HG02763 (cell line): ENCODE data around the gene ZNF33A.
"Not testable (repeated sequence)": the region's sequence is repeated elsewhere in the genome, so short reads cannot be mapped to it uniquely, and the experiment has no call there.

Source experiments
- ATAC-seq: cut with Tn5 transposase; IDR thresholded peaks from one replicate; pipeline ENCODE4 v1.9.1; 2021; ENCODE audit warnings: mild to moderate bottlenecking, moderate library complexity; ENCODE audit not compliant: unreplicated experiment

The ZNF33A gene

GRCh38 chr10:38043516-38043915, 33.0 kb downstream of the ZNF33A start:
- no peak for ATAC-seq

- ATAC-seq = no peak
Measured at GRCh38 chr10:38045129-38045528, 34.7 kb downstream of the ZNF33A start.

- ATAC-seq = no peak
Measured at GRCh38 chr10:38047666-38048065, 37.2 kb downstream of the ZNF33A start.

- ATAC-seq = no peak
Measured at GRCh38 chr10:38050212-38050611, 39.7 kb downstream of the ZNF33A start.

GRCh38 chr10:38054361-38054797, 43.9 kb downstream of the ZNF33A start:
- no peak for ATAC-seq

GRCh38 chr10:38055274-38055894, 44.9 kb downstream of the ZNF33A start:
- not testable (repeated sequence) for ATAC-seq

GRCh38 chr10:38069663-38070062, 59.2 kb downstream of the ZNF33A start:
- not testable (repeated sequence) for ATAC-seq

- no peak for ATAC-seq
Measured at GRCh38 chr10:38070501-38070900, 60.0 kb downstream of the ZNF33A start.

GRCh38 chr10:38072552-38072951, 62.1 kb downstream of the ZNF33A start:
- ATAC-seq = no peak

GRCh38 chr10:38076687-38077086, 66.2 kb downstream of the ZNF33A start:
- ATAC-seq = no peak

GRCh38 chr10:38093318-38093717, 82.8 kb downstream of the ZNF33A start:
- not testable (repeated sequence) for ATAC-seq

- ATAC-seq = peak; percentile 15
Measured at GRCh38 chr10:38093816-38094157, 83.3 kb downstream of the ZNF33A start.

- peak; percentile 98 for ATAC-seq
Measured at GRCh38 chr10:38094158-38094926, 83.9 kb downstream of the ZNF33A start, which contains the start of gene ZNF37A. ZNF37A (plus strand) TSS chr10:38094337; CDS start chr10:38096618, 2,281 bp downstream.

- no peak for ATAC-seq
Measured at GRCh38 chr10:38094927-38095574, 84.6 kb downstream of the ZNF33A start.

GRCh38 chr10:38102880-38103279, 92.4 kb downstream of the ZNF33A start:
- no peak for ATAC-seq

GRCh38 chr10:38103756-38104155, 93.3 kb downstream of the ZNF33A start:
- no peak for ATAC-seq

- no peak for ATAC-seq
Measured at GRCh38 chr10:38112159-38112558, 101.7 kb downstream of the ZNF33A start.
